AG04450 (cell line): ENCODE results near the gene SLC12A3. TPM values are rescaled to one million over a fixed set of nuclear protein-coding genes. Genes with fewer than 3 reads are reported as not detected.

Source experiments
- CTCF ChIA-PET: fragments of 300-600, 350-600 bp; formaldehyde crosslinking; extraction: SDS; loops from one replicate; lab custom pipeline; 2022; ENCODE audit warnings: antibody characterized with exemption, inconsistent platforms; lab: Charles Lee
- POLR2A ChIA-PET: fragments of 350-600 bp; formaldehyde crosslinking; extraction: SDS; loops from one replicate; lab custom pipeline; 2021; ENCODE audit warnings: antibody characterized with exemption, inconsistent platforms; lab: Yijun Ruan, JAX
- DNase-seq: peaks from one replicate; pipeline ENCODE4 v3.0.0-alpha.2; 2011; ENCODE audit warnings: low read depth, low spot score
- H3K27ac ChIP-seq: one replicate; pipeline ENCODE4 v1.5.1; 2012; ENCODE audit warnings: low read depth, low read length, control low read depth
- H3K27me3 ChIP-seq: one replicate; pipeline ENCODE4 v1.6.0; 2012; ENCODE audit warnings: low read length; ENCODE audit not compliant: control insufficient read depth, insufficient read depth
- H3K4me3 ChIP-seq: 2 replicates; pipeline ENCODE4 v1.5.1; 2011; ENCODE audit warnings: mild to moderate bottlenecking, low read depth, low read length, control low read depth
- H3K9me3 ChIP-seq: 2 replicates; pipeline ENCODE4 v1.5.1; 2012; ENCODE audit warnings: low read length; ENCODE audit not compliant: control insufficient read depth, insufficient read depth
- polyA plus RNA-seq: library from polyadenylated mRNA; depleted of rRNA; stranded (reverse); fragments of >200 nt; gene quantifications from 2 replicates; pipeline ENCODE4 v1.2.3, GENCODE V29; 2011
- TF ChIP-seq, protein P1 (sequence below): IDR thresholded peaks from 2 replicates; pipeline ENCODE4 v1.5.1; 2011; ENCODE audit warnings: low read depth, low read length, control low read depth, inconsistent platforms

Gene SLC12A3
- polyA plus RNA-seq, 1 experiment: not detected

DNA sequence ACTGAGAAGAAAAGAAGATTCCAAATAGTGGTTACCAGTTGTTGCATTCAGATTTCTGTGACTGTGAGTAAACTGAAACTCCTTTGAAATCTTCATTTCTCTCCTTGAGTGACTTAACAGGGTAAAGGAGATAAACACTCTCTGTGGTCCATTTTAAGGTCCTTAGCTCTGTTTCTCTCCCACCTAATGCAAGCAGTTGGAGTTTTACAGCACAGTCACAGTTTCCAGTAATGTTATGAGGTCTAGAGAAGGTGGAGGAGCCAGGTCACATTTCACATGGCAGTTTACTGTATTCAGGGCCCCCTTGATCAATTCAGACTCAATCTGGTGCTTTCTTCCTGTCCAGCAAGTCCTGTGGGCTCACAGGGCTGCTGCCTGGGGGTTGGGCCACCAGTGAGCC, 32.2 kb upstream of the SLC12A3 start:
- Histone ChIP-seq H3K9me3 (no peaks in the 10 kb centered on the region), H3K4me3 (no peak overlapping the region), H3K27me3 (no peaks in the 10 kb centered on the region), H3K27ac (no peak overlapping the region)
- TF ChIP-seq, protein P1, sequence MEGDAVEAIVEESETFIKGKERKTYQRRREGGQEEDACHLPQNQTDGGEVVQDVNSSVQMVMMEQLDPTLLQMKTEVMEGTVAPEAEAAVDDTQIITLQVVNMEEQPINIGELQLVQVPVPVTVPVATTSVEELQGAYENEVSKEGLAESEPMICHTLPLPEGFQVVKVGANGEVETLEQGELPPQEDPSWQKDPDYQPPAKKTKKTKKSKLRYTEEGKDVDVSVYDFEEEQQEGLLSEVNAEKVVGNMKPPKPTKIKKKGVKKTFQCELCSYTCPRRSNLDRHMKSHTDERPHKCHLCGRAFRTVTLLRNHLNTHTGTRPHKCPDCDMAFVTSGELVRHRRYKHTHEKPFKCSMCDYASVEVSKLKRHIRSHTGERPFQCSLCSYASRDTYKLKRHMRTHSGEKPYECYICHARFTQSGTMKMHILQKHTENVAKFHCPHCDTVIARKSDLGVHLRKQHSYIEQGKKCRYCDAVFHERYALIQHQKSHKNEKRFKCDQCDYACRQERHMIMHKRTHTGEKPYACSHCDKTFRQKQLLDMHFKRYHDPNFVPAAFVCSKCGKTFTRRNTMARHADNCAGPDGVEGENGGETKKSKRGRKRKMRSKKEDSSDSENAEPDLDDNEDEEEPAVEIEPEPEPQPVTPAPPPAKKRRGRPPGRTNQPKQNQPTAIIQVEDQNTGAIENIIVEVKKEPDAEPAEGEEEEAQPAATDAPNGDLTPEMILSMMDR: no peak
- DNase-seq: no peak
- ChIA-PET POLR2A (no interaction called here), CTCF (no interaction called here)

DNA sequence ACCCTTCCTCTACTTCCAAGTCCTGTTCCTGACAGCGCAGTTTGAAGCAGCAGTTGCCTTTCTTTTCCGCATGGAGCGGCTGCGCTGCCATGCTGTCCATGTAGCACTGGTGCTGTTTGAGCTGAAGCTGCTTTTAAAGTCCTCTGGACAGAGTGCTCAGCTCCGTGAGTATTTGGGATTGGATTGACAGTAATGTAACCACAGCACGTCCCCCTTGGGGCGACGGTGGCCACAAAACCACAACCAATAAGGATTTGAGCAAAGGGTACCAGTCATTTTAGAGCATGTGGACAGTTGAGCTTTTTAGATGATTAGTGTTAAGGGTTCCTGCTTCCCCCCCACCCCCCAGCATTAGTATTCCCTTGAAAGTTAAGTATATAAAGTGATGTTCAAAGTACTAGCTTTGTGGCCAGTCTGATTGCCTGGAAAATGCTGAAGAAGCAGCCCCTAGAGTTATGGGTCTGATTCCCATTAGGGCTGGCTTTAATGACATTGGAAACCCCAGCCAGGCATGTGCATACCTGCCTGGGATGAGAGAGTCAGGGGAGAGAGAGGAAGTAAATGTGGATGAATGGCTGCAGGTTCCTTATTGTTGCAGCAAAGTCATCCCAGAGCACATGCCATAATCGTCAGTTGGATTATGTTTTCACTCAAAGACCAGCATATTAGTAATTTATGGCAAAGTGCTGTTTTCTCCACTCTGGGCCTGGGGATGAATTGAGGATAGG, 31.6 kb upstream of the SLC12A3 start:
- TF ChIP-seq, protein P1: no peak
- Histone ChIP-seq H3K27ac (no peak overlapping the region), H3K27me3 (no peaks in the 10 kb centered on the region), H3K9me3 (no peaks in the 10 kb centered on the region), H3K4me3 (no peak overlapping the region)
- DNase-seq: no peak
- ChIA-PET CTCF (no interaction called here), POLR2A (no interaction called here)

DNA sequence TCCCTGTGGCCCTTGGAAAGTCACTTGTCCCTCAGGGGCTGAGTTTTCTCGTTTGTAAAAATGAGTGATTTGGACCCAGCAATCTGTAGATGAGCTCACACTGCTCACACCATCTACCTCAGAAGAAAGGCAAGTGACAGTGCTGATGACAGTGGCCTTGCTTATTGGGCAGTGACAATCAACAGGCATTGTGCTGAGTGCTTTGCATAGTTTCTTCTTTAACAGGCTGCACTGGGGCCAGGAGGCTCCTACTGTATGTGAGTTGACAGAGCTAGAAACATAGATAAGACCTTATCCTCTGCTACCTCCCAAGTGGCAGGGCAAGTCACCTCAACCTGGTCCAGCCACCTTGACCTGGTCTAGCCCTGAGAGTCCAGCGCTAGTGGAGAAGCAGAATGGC, 29.7 kb upstream of the SLC12A3 start:
- POLR2A ChIA-PET: interaction anchor here (0.7 kb wide), 1 partner anchor 15 kb away, joined by 6 read pairs; no protein-coding TSS in a partner anchor
- H3K27ac ChIP-seq: peak overlapping the region; percentile 21
- CTCF ChIA-PET: interaction anchor here (0.9 to 1.0 kb wide), 2 partner anchors 10 to 32 kb away, joined by 3 read pairs; no protein-coding TSS in a partner anchor
- H3K4me3 ChIP-seq: no peak overlapping the region
- H3K9me3 ChIP-seq: no peaks in the 10 kb centered on the region
- DNase-seq: no peak
- no peaks in the 10 kb centered on the region for H3K27me3 ChIP-seq
- TF ChIP-seq, protein P1: no peak

DNA sequence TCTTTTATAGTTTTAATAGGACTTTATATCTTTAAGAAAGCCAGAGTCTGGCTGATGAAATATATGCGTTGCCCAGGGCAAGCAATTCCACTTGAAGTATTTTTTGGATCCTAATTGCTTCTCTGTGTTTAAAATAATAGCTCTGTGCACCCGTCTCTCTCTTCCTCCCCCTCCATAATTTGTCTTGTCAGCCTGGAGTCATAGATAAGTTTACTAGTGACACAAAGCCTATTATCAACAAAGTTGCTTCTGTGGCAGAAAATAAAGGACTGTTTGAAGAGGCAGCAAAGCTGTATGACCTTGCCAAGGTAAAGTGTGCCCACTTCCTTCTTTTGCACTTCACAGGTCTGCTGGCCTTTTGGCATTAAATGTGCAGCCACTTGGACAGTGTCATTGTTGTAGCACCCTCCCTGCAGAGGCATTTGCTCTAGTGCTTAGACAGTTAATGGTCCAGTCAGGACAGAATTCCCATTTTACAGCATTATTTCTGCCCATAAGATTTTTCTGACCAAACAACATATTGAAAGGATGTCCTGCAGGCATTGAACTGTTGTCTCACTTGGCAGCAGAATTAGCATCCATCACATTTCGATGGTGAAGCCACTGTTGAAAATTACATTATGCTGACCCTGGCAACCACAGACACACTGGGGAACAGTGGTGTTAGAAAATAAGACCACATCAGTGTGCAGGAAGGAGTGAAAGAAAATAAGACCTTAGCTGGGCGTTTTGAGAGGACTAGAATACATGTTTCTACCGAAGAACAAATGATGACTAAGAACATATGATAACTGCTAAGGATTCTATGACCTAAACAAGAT, 28.4 kb upstream of the SLC12A3 start:
- TF ChIP-seq, protein P1: no peak
- Histone ChIP-seq H3K27me3 (no peaks in the 10 kb centered on the region), H3K9me3 (no peaks in the 10 kb centered on the region), H3K27ac (no peak overlapping the region), H3K4me3 (no peak overlapping the region)
- POLR2A ChIA-PET: no interaction called here
- DNase-seq: no peak
- CTCF ChIA-PET: no interaction called here
